GM19438 (cell line): Measurements from ENCODE around the gene ABT1.
A peak's percentile ranks its signal among the peaks of the same experiment; 100 is the strongest.

Experiments
- ATAC-seq: cut with Tn5 transposase; IDR thresholded peaks from one replicate; pipeline ENCODE4 v1.9.1; 2021; ENCODE audit warnings: low read depth; ENCODE audit not compliant: unreplicated experiment

ABT1 gene

GRCh38 chr6:26571592-26572296, 25.0 kb upstream of the ABT1 start:
- no peak for ATAC-seq

GRCh38 chr6:26575494-26575939, 21.2 kb upstream of the ABT1 start:
- ATAC-seq = no peak

- ATAC-seq = no peak
Measured at GRCh38 chr6:26576407-26576843, 20.3 kb upstream of the ABT1 start.

GRCh38 chr6:26576929-26577719, 19.6 kb upstream of the ABT1 start:
- no peak for ATAC-seq

GRCh38 chr6:26577720-26578072, 19.1 kb upstream of the ABT1 start:
- no peak for ATAC-seq

GRCh38 chr6:26578279-26578678, 18.5 kb upstream of the ABT1 start:
- no peak for ATAC-seq

GRCh38 chr6:26578741-26579140, 18.0 kb upstream of the ABT1 start:
- no peak for ATAC-seq

GRCh38 chr6:26581164-26581915, 15.4 kb upstream of the ABT1 start:
- ATAC-seq = no peak

- ATAC-seq = no peak
Measured at GRCh38 chr6:26588965-26589364, 7.8 kb upstream of the ABT1 start.

GRCh38 chr6:26592649-26593048, 4.1 kb upstream of the ABT1 start:
- ATAC-seq = no peak

GRCh38 chr6:26593278-26594130, 3.2 kb upstream of the ABT1 start:
- ATAC-seq = no peak

- ATAC-seq = no peak
Measured at GRCh38 chr6:26594131-26594498, 2.6 kb upstream of the ABT1 start.

GRCh38 chr6:26594730-26595632, 1.8 kb upstream of the ABT1 start:
- ATAC-seq = no peak

- ATAC-seq = peak; percentile 64
Measured at GRCh38 chr6:26595669-26596269, 984 bp upstream of the ABT1 start.

GRCh38 chr6:26597389-26597766, 625 bp downstream of the ABT1 start:
- no peak for ATAC-seq

- ATAC-seq = no peak
Measured at GRCh38 chr6:26597821-26598220, 1.1 kb downstream of the ABT1 start.

- ATAC-seq = no peak
Measured at GRCh38 chr6:26598267-26598666, 1.5 kb downstream of the ABT1 start.

GRCh38 chr6:26599134-26599533, 2.4 kb downstream of the ABT1 start:
- ATAC-seq = no peak

GRCh38 chr6:26599591-26599990, 2.8 kb downstream of the ABT1 start:
- no peak for ATAC-seq
